H9 (cell line): ENCODE measurements around the gene MBLAC1. TPM values are rescaled to one million over a fixed set of nuclear protein-coding genes. Genes with fewer than 3 reads are reported as not detected.

Experiments
- DNase-seq: peaks from one replicate; pipeline ENCODE4 v3.0.0-alpha.2; 2017
- H2AFZ ChIP-seq: one replicate; pipeline ENCODE4 v1.6.1; 2013; ENCODE audit warnings: mild to moderate bottlenecking, low read length, control low read depth, moderate library complexity
- H2AK5ac ChIP-seq: 2 replicates; pipeline ENCODE4 v1.6.1; 2013; ENCODE audit warnings: low read length, control low read depth, mixed read lengths; ENCODE audit not compliant: insufficient read length
- H2BK120ac ChIP-seq: one replicate; pipeline ENCODE4 v1.6.1; 2013; ENCODE audit warnings: low read depth, mild to moderate bottlenecking, low read length, control low read depth, inconsistent platforms; ENCODE audit not compliant: poor library complexity, severe bottlenecking
- H2BK12ac ChIP-seq: 2 replicates; pipeline ENCODE4 v1.6.1; 2013; ENCODE audit warnings: low read length, control low read depth, mixed read lengths, low read depth; ENCODE audit not compliant: insufficient read length
- H2BK15ac ChIP-seq: 2 replicates; pipeline ENCODE4 v1.6.1; 2013; ENCODE audit warnings: low read depth, low read length, control low read depth
- H2BK20ac ChIP-seq: one replicate; pipeline ENCODE4 v1.6.1; 2013; ENCODE audit warnings: low read depth, mild to moderate bottlenecking, low read length, control low read depth, inconsistent platforms; ENCODE audit not compliant: poor library complexity, severe bottlenecking
- H2BK5ac ChIP-seq: 2 replicates; pipeline ENCODE4 v1.6.1; 2013; ENCODE audit warnings: low read length, control low read depth, mixed read lengths; ENCODE audit not compliant: insufficient read length
- H3K14ac ChIP-seq: 2 replicates; pipeline ENCODE4 v1.6.1; 2013; ENCODE audit warnings: low read length, control low read depth; ENCODE audit not compliant: insufficient read depth
- H3K18ac ChIP-seq: 2 replicates; pipeline ENCODE4 v1.6.1; 2013; ENCODE audit warnings: low read depth, mild to moderate bottlenecking, mixed read lengths, low read length, control low read depth; ENCODE audit not compliant: insufficient read length
- H3K23ac ChIP-seq: 2 replicates; pipeline ENCODE4 v1.6.1; 2013; ENCODE audit warnings: low read length, control low read depth, mixed read lengths, low read depth; ENCODE audit not compliant: insufficient read length
- H3K23me2 ChIP-seq: 2 replicates; pipeline ENCODE4 v1.6.1; 2013; ENCODE audit warnings: low read depth, mild to moderate bottlenecking, mixed read lengths, low read length, control low read depth; ENCODE audit not compliant: insufficient read length, poor library complexity, severe bottlenecking
- H3K27ac ChIP-seq: 2 replicates; pipeline ENCODE4 v1.5.1; 2013; ENCODE audit warnings: low read length, control low read depth, mixed read lengths, low read depth; ENCODE audit not compliant: insufficient read length
- H3K27me3 ChIP-seq: 2 replicates; pipeline ENCODE4 v1.6.1; 2013; ENCODE audit warnings: low read length, control low read depth, inconsistent platforms; ENCODE audit not compliant: insufficient read depth
- H3K4ac ChIP-seq: 2 replicates; pipeline ENCODE4 v1.6.1; 2013; ENCODE audit warnings: low read depth, mild to moderate bottlenecking, control low read depth, inconsistent platforms, low read length, moderate library complexity
- H3K4me1 ChIP-seq: 2 replicates; pipeline ENCODE4 v1.6.1; 2013; ENCODE audit warnings: low read length, control low read depth, inconsistent platforms; ENCODE audit not compliant: insufficient read depth
- H3K4me2 ChIP-seq: 2 replicates; pipeline ENCODE4 v1.6.1; 2013; ENCODE audit warnings: low read length, control low read depth, mixed read lengths; ENCODE audit not compliant: insufficient read length, insufficient read depth
- H3K56ac ChIP-seq: 2 replicates; pipeline ENCODE4 v1.6.1; 2013; ENCODE audit warnings: low read depth, mild to moderate bottlenecking, mixed read lengths, low read length, control low read depth; ENCODE audit not compliant: insufficient read length
- H3K79me1 ChIP-seq: 2 replicates; pipeline ENCODE4 v1.6.1; 2013; ENCODE audit warnings: low read depth, mild to moderate bottlenecking, moderate library complexity, low read length, control low read depth, inconsistent platforms; ENCODE audit not compliant: insufficient read depth, poor library complexity, severe bottlenecking
- H3K79me2 ChIP-seq: 2 replicates; pipeline ENCODE4 v1.6.1; 2013; ENCODE audit warnings: low read length, control low read depth, inconsistent platforms; ENCODE audit not compliant: insufficient read depth
- H3K9ac ChIP-seq: 2 replicates; pipeline ENCODE4 v1.6.1; 2013; ENCODE audit warnings: low read length, control low read depth, mixed read lengths; ENCODE audit not compliant: insufficient read length; ENCODE audit errors: extremely low read depth
- H3K9me3 ChIP-seq: one replicate; pipeline ENCODE4 v1.6.1; 2013; ENCODE audit warnings: low read depth, low read length, inconsistent platforms; ENCODE audit not compliant: control insufficient read depth
- H3T11ph ChIP-seq: one replicate; pipeline ENCODE4 v1.6.1; 2013; ENCODE audit warnings: mild to moderate bottlenecking, low read length, control low read depth, inconsistent platforms
- H4K20me1 ChIP-seq: one replicate; pipeline ENCODE4 v1.6.1; 2013; ENCODE audit not compliant: control insufficient read depth, insufficient read length, insufficient read depth
- H4K5ac ChIP-seq: 2 replicates; pipeline ENCODE4 v1.6.1; 2013; ENCODE audit warnings: low read depth, mild to moderate bottlenecking, mixed read lengths, low read length, control low read depth; ENCODE audit not compliant: insufficient read length
- H4K8ac ChIP-seq: replicated peaks from 2 replicates; pipeline ENCODE4 v1.6.1; 2013; ENCODE audit warnings: low read length, control low read depth, mixed read lengths, low read depth; ENCODE audit not compliant: insufficient read length
- H4K91ac ChIP-seq: 2 replicates; pipeline ENCODE4 v1.6.1; 2013; ENCODE audit warnings: low read depth, mild to moderate bottlenecking, moderate library complexity, mixed read lengths, low read length, control low read depth; ENCODE audit not compliant: insufficient read length
- H3K27ac Mint-ChIP-seq, 3 experiments: 2 replicates in 2 of 3; 3 replicates in 1 of 3; pipeline ENCODE4 v1.8.0; 2020 to 2021; ENCODE audit warnings: mixed read lengths in 3 of 3, mild to moderate bottlenecking in 1 of 3, moderate library complexity in 1 of 3
- H3K27me3 Mint-ChIP-seq: 2 replicates; pipeline ENCODE4 v1.8.0; 2021; ENCODE audit warnings: low read depth, mild to moderate bottlenecking, moderate library complexity, mixed read lengths
- H3K36me3 Mint-ChIP-seq, 3 experiments: 2 replicates in 2 of 3; 3 replicates in 1 of 3; pipeline ENCODE4 v1.8.0; 2020 to 2021; ENCODE audit warnings: low read depth in 3 of 3, mixed read lengths in 3 of 3; ENCODE audit not compliant: insufficient read depth in 1 of 3
- H3K4me1 Mint-ChIP-seq, 2 experiments: 2 replicates each; pipeline ENCODE4 v1.8.0; 2020; ENCODE audit warnings: mixed read lengths in 2 of 2
- H3K4me3 Mint-ChIP-seq, 2 experiments: 2 replicates in 1 of 2; 3 replicates in 1 of 2; pipeline ENCODE4 v1.8.0; 2020 to 2021; ENCODE audit warnings: mild to moderate bottlenecking in 2 of 2, mixed read lengths in 2 of 2, moderate library complexity in 1 of 2
- H3K9me3 Mint-ChIP-seq, 2 experiments: 2 replicates in 1 of 2; 3 replicates in 1 of 2; pipeline ENCODE4 v1.8.0; 2020; ENCODE audit warnings: mild to moderate bottlenecking in 2 of 2, mixed read lengths in 2 of 2, moderate library complexity in 1 of 2
- WGBS: extraction: QIAGEN DNeasy Blood & Tissue Kit; methylation state at CpG from one replicate; pipeline ENCODE4 v1.1.7; 2013; ENCODE audit warnings: missing lambda C conversion rate, low lambda C conversion rate, mixed read lengths; ENCODE audit not compliant: insufficient read length; ENCODE audit errors: extremely low coverage; 5-methylcytosine and 5-hydroxymethylcytosine counted together
- total RNA-seq: library from RNA; stranded (reverse); gene quantifications from 2 replicates; pipeline ENCODE4 v1.2.1, GENCODE V29; 2021
- TF ChIP-seq, protein P1 (sequence below): fragments of 200-600 bp; sonication (generic); conservative IDR thresholded peaks from 3 replicates; pipeline ENCODE4 v1.8.0; 2021; ENCODE audit warnings: antibody characterized with exemption, mild to moderate bottlenecking

MBLAC1 gene
- total RNA-seq, 1 experiment from 2014 or later: 1.9 TPM

GRCh38 chr7:100159099-100159623 is 32.4 kb downstream of the MBLAC1 start:
- no peak overlapping the region for H3K27ac ChIP-seq
- H3K4me2 ChIP-seq: peak overlapping the region; percentile 41
- Mint-ChIP-seq H3K4me3 (peak overlapping the region; percentile 75 to 83), H3K9me3 (no peaks in the 10 kb centered on the region), H3K4me1 (peaks cover 16 to 26% of the 10 kb centered on the region in 2 experiments), H3K27me3 (no peaks in the 10 kb centered on the region; the same call in none of the 2 replicates), H3K36me3 (peaks cover 12 to 30% (median 29%) of the 10 kb centered on the region in 3 experiments; a peak in 6 of 7 replicates), H3K27ac (peak overlapping the region; percentile 59 to 84 (median 64); a peak in 4 of 7 replicates)
- no peak overlapping the region for H4K91ac ChIP-seq
- H3K79me1 ChIP-seq: peaks cover 2% of the 10 kb centered on the region
- TF ChIP-seq, protein P1, sequence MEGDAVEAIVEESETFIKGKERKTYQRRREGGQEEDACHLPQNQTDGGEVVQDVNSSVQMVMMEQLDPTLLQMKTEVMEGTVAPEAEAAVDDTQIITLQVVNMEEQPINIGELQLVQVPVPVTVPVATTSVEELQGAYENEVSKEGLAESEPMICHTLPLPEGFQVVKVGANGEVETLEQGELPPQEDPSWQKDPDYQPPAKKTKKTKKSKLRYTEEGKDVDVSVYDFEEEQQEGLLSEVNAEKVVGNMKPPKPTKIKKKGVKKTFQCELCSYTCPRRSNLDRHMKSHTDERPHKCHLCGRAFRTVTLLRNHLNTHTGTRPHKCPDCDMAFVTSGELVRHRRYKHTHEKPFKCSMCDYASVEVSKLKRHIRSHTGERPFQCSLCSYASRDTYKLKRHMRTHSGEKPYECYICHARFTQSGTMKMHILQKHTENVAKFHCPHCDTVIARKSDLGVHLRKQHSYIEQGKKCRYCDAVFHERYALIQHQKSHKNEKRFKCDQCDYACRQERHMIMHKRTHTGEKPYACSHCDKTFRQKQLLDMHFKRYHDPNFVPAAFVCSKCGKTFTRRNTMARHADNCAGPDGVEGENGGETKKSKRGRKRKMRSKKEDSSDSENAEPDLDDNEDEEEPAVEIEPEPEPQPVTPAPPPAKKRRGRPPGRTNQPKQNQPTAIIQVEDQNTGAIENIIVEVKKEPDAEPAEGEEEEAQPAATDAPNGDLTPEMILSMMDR: no peak
- H3K4ac ChIP-seq: no peak overlapping the region
- no peaks in the 10 kb centered on the region; the same call in 1 of the 2 replicates for H3K4me1 ChIP-seq
- no peak overlapping the region for H4K8ac ChIP-seq
- no peak overlapping the region for H2BK12ac ChIP-seq
- no peaks in the 10 kb centered on the region for H3K27me3 ChIP-seq
- WGBS: no CpG with 5 or more reads among the region's 7 CpGs
- H2AFZ ChIP-seq: no peak overlapping the region
- peaks cover 10% of the 10 kb centered on the region for H3K23me2 ChIP-seq
- no peak overlapping the region for H3T11ph ChIP-seq
- H3K18ac ChIP-seq: no peak overlapping the region
- no peak overlapping the region for H4K5ac ChIP-seq
- peak; percentile 51 for DNase-seq
- H2BK5ac ChIP-seq: no peak overlapping the region
- H3K79me2 ChIP-seq: no peaks in the 10 kb centered on the region
- no peak overlapping the region for H3K14ac ChIP-seq
- no peak overlapping the region for H3K56ac ChIP-seq
- H2BK120ac ChIP-seq: no peak overlapping the region
- H3K9me3 ChIP-seq: no peaks in the 10 kb centered on the region
- H3K9ac ChIP-seq: no peak overlapping the region
- no peak overlapping the region for H3K23ac ChIP-seq
- no peak overlapping the region for H2AK5ac ChIP-seq
- no peak overlapping the region for H2BK15ac ChIP-seq
- no peaks in the 10 kb centered on the region for H4K20me1 ChIP-seq
- H2BK20ac ChIP-seq: no peak overlapping the region
